Rectal smooth muscle tissue (tissue), 1 donor: ENCODE measurements around the gene TJP1.
"Not testable (repeated sequence)": the region's sequence is repeated elsewhere in the genome, so short reads cannot be mapped to it uniquely, and the experiment has no call there.

ENCODE experiments used
- H3K27ac ChIP-seq: one replicate; pipeline ENCODE4 v1.7.0; 2013; ENCODE audit warnings: low read depth, low read length, inconsistent platforms
- H3K27me3 ChIP-seq: one replicate; pipeline ENCODE4 v1.7.0; 2013; ENCODE audit warnings: low read length; ENCODE audit not compliant: control insufficient read depth, insufficient read depth
- H3K36me3 ChIP-seq: one replicate; pipeline ENCODE4 v1.7.0; 2013; ENCODE audit warnings: low read length; ENCODE audit not compliant: control insufficient read depth, insufficient read depth
- H3K4me1 ChIP-seq: one replicate; pipeline ENCODE4 v1.7.0; 2013; ENCODE audit warnings: low read length; ENCODE audit not compliant: control insufficient read depth, insufficient read depth
- H3K4me3 ChIP-seq: one replicate; pipeline ENCODE4 v1.7.0; 2013; ENCODE audit warnings: low read length
- H3K9ac ChIP-seq: one replicate; pipeline ENCODE4 v1.7.0; 2013; ENCODE audit warnings: low read length

The TJP1 gene

DNA sequence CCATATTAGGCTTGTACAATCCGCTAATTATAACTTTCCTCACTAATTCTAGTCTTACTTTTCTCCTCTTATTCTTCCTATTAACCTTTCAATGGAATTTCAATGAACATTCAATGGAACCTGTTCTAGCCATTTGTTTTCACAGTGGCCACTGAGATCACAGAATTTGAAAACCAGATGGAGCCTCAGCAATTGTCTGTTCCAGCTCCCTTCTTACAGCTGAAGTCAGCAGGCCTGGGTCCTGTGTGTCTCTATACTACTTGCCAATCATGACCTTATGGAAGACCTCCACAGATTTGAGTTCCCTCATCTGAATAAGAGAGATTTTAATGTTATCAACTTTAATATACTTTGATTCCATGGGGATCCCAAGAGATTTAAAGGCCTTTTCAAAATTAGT lies 36.6 kb downstream of the TJP1 start:
- H3K4me3 ChIP-seq: no peak overlapping the region
- peaks cover 7% of the 10 kb centered on the region for H3K4me1 ChIP-seq
- H3K27me3 ChIP-seq: no peaks in the 10 kb centered on the region
- H3K36me3 ChIP-seq: no peaks in the 10 kb centered on the region
- no peak overlapping the region for H3K9ac ChIP-seq
- no peak overlapping the region for H3K27ac ChIP-seq

- H3K4me1 ChIP-seq: peaks cover 7% of the 10 kb centered on the region
Measured at GRCh38 chr15:29785136-29785535, 37.1 kb downstream of the TJP1 start.

GRCh38 chr15:29784413-29784812 lies 37.9 kb downstream of the TJP1 start:
- Histone ChIP-seq H3K36me3 (no peaks in the 10 kb centered on the region), H3K4me3 (no peak overlapping the region), H3K27ac (no peak overlapping the region), H3K4me1 (peaks cover 4% of the 10 kb centered on the region), H3K9ac (no peak overlapping the region), H3K27me3 (no peaks in the 10 kb centered on the region)

More at GRCh38 chr15:29785136-29785535, 37.1 kb downstream of the TJP1 start:
- Histone ChIP-seq H3K27me3 (no peaks in the 10 kb centered on the region), H3K4me3 (no peak overlapping the region), H3K27ac (no peak overlapping the region), H3K9ac (no peak overlapping the region), H3K36me3 (no peaks in the 10 kb centered on the region)

DNA sequence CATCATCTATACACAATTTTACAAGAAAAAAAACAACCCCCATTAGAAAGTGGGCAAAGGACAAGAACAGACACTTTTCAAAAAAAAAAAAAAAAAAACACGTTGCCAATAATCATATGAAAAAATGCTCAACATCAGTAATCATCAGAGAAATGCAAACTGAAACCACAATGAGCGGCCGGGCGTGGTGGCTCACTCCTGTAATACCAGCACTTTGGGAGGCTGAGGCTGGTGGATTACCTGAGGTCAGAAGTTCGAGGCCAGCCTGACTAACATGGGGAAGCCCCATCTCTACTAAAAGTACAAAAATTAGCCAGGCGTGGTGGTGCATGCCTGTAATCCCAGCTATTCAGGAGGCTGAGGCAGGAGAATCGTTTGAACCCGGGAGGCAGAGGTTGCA lies 39.5 kb downstream of the TJP1 start:
- H3K4me3 ChIP-seq, H3K27ac ChIP-seq, H3K4me1 ChIP-seq, H3K27me3 ChIP-seq, H3K36me3 ChIP-seq, H3K9ac ChIP-seq: not testable (repeated sequence)

GRCh38 chr15:29778382-29778781 lies 43.9 kb downstream of the TJP1 start:
- Histone ChIP-seq H3K27me3 (no peaks in the 10 kb centered on the region), H3K4me1 (no peaks in the 10 kb centered on the region)

GRCh38 chr15:29776859-29777258 lies 45.4 kb downstream of the TJP1 start:
- Histone ChIP-seq H3K27me3 (no peaks in the 10 kb centered on the region), H3K36me3 (peaks cover 3% of the 10 kb centered on the region), H3K4me1 (no peaks in the 10 kb centered on the region), H3K27ac (no peak overlapping the region), H3K9ac (no peak overlapping the region), H3K4me3 (no peak overlapping the region)

More at GRCh38 chr15:29778382-29778781, 43.9 kb downstream of the TJP1 start:
- Histone ChIP-seq H3K9ac (no peak overlapping the region), H3K4me3 (no peak overlapping the region), H3K27ac (no peak overlapping the region), H3K36me3 (no peaks in the 10 kb centered on the region)

DNA sequence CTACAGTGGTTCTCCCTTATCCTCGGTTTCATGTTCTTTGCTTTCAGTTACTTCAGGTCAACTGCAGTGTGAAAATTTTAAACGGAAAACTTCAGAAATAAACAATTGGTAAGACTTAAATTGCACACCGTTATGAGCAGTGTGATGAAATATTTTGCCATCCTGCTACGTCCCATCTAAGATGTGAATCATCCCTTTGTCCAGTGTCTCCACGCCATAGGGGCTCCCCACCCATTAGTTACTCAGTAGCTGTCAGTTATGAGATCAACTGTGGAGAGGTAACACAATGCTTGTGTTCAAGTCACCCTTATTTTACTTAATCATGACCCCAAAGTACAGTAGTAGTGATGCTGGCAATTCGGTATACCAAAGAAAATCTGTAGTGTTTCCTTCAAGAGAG lies 47.4 kb downstream of the TJP1 start:
- no peaks in the 10 kb centered on the region for H3K4me1 ChIP-seq
- no peak overlapping the region for H3K9ac ChIP-seq

DNA sequence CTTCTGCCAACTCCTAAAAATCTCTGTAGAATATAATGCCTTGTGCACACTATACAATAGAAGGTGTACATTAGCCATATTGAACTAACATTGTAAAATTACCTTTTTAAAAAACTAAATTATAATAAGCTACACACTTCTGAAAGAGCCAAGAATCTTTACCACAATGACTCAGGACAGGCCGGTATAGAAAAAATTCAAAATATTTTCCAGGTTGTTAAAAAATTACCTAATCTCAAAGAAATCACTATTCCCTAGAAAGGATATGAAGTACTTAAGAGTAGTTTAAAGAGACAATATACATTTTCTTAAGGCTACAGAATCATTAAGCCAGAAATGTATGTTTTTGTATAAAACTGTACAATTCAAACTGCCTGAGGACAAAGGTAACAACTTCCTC lies 48.5 kb downstream of the TJP1 start:
- H3K4me1 ChIP-seq: no peaks in the 10 kb centered on the region

More for the DNA sequence above, 47.4 kb downstream of the TJP1 start:
- H3K36me3 ChIP-seq: peaks cover 7% of the 10 kb centered on the region
- H3K27ac ChIP-seq: no peak overlapping the region
- H3K27me3 ChIP-seq: no peaks in the 10 kb centered on the region
- H3K4me3 ChIP-seq: no peak overlapping the region

DNA sequence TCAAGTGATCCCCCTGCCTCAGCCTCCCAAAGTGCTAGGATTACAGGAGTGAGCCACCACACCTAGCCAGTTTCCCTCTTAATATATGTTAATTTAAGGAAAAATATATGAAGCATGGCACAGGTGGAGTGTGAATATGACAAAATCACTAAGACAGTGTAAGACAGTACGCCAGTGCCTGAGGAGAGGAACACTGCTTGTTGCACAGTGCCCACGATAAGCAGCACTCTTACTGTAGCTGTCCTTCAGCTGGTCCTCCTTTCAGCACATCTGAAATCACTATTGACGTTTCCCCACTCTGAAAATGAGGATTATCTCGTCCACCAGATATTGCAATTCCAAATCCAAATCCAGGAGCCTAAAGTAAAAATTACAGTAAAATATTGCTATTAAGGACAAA lies 49.3 kb downstream of the TJP1 start:
- no peaks in the 10 kb centered on the region for H3K4me1 ChIP-seq
- no peak overlapping the region for H3K27ac ChIP-seq
- no peaks in the 10 kb centered on the region for H3K27me3 ChIP-seq
- H3K9ac ChIP-seq: no peak overlapping the region
- no peak overlapping the region for H3K4me3 ChIP-seq
- peaks cover 7% of the 10 kb centered on the region for H3K36me3 ChIP-seq

More for the DNA sequence above, 48.5 kb downstream of the TJP1 start:
- Histone ChIP-seq H3K27ac (no peak overlapping the region), H3K27me3 (no peaks in the 10 kb centered on the region), H3K36me3 (peaks cover 7% of the 10 kb centered on the region), H3K9ac (no peak overlapping the region), H3K4me3 (no peak overlapping the region)

GRCh38 chr15:29770796-29771195 lies 51.5 kb downstream of the TJP1 start:
- H3K9ac ChIP-seq: no peak overlapping the region
- no peaks in the 10 kb centered on the region for H3K27me3 ChIP-seq
- no peaks in the 10 kb centered on the region for H3K4me1 ChIP-seq
- peaks cover 7% of the 10 kb centered on the region for H3K36me3 ChIP-seq
- no peak overlapping the region for H3K4me3 ChIP-seq
- H3K27ac ChIP-seq: no peak overlapping the region

- Histone ChIP-seq H3K4me1 (no peaks in the 10 kb centered on the region), H3K36me3 (peaks cover 8% of the 10 kb centered on the region), H3K27ac (no peak overlapping the region), H3K27me3 (no peaks in the 10 kb centered on the region), H3K4me3 (no peak overlapping the region), H3K9ac (no peak overlapping the region)
Measured at GRCh38 chr15:29765898-29766527, 56.3 kb downstream of the TJP1 start.

GRCh38 chr15:29765234-29765841 lies 56.9 kb downstream of the TJP1 start:
- Histone ChIP-seq H3K9ac (no peak overlapping the region), H3K4me1 (no peaks in the 10 kb centered on the region), H3K27me3 (no peaks in the 10 kb centered on the region), H3K4me3 (no peak overlapping the region), H3K36me3 (peaks cover 8% of the 10 kb centered on the region), H3K27ac (no peak overlapping the region)

DNA sequence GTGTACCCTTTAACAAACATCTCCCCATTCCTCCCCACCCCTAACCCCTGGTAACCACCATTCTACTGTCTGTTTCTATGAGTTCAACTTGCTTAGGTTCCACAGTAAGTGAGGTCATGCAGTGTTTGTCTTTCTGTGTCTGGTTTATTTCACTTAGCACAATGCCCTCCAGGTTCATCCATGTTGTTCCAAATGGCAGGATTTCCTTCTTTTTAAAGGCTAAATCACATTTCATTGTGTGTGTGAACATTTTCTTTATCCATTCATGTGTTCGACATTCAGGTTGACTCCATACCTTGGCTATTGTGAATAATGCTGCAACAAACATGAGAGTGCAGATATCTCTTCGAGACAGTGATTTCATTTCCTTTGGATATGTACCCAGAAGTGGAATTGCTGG lies 62.7 kb downstream of the TJP1 start:
- peaks cover 2% of the 10 kb centered on the region for H3K4me1 ChIP-seq
- no peaks in the 10 kb centered on the region for H3K27me3 ChIP-seq
- H3K36me3 ChIP-seq: peaks cover 2% of the 10 kb centered on the region
- no peak overlapping the region for H3K9ac ChIP-seq
- H3K27ac ChIP-seq: no peak overlapping the region
- H3K4me3 ChIP-seq: no peak overlapping the region
